ENCODE results near the gene RRP9. TPM values are rescaled to one million over a fixed set of nuclear protein-coding genes. Genes with fewer than 3 reads are reported as not detected.

The RRP9 gene
- total RNA-seq, 1 experiment from 2014 or later, result 49.9 TPM

- ATAC-seq (no peak), DNase-seq (ENCODE audit: low spot score) (no peak)
- TF ChIP-seq KAT7 (CRISPR knock-in tag; IDR thresholded peaks at IDR 0.05; ENCODE audit: borderline replicate concordance) (no peak), MYBL2 (CRISPR knock-in tag; IDR thresholded peaks at IDR 0.05) (no peak), ETV6 (CRISPR knock-in tag; IDR thresholded peaks at IDR 0.05) (no peak), SMAD3 (CRISPR knock-in tag; IDR thresholded peaks at IDR 0.05; ENCODE audit: borderline replicate concordance) (no peak), SMAD4 (CRISPR knock-in tag; IDR thresholded peaks at IDR 0.05) (no peak), CREB1 (CRISPR knock-in tag; IDR thresholded peaks at IDR 0.05) (no peak), NFE2L1 (CRISPR knock-in tag; IDR thresholded peaks at IDR 0.05) (no peak), HMGA2 (CRISPR knock-in tag; IDR thresholded peaks at IDR 0.05) (no peak), TEAD1 (CRISPR knock-in tag; IDR thresholded peaks at IDR 0.05) (no peak)
- TF ChIP-seq, protein P1, sequence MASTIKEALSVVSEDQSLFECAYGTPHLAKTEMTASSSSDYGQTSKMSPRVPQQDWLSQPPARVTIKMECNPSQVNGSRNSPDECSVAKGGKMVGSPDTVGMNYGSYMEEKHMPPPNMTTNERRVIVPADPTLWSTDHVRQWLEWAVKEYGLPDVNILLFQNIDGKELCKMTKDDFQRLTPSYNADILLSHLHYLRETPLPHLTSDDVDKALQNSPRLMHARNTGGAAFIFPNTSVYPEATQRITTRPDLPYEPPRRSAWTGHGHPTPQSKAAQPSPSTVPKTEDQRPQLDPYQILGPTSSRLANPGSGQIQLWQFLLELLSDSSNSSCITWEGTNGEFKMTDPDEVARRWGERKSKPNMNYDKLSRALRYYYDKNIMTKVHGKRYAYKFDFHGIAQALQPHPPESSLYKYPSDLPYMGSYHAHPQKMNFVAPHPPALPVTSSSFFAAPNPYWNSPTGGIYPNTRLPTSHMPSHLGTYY (CRISPR knock-in tag; IDR thresholded peaks at IDR 0.05), result no peak
- TF ChIP-seq, protein P2, sequence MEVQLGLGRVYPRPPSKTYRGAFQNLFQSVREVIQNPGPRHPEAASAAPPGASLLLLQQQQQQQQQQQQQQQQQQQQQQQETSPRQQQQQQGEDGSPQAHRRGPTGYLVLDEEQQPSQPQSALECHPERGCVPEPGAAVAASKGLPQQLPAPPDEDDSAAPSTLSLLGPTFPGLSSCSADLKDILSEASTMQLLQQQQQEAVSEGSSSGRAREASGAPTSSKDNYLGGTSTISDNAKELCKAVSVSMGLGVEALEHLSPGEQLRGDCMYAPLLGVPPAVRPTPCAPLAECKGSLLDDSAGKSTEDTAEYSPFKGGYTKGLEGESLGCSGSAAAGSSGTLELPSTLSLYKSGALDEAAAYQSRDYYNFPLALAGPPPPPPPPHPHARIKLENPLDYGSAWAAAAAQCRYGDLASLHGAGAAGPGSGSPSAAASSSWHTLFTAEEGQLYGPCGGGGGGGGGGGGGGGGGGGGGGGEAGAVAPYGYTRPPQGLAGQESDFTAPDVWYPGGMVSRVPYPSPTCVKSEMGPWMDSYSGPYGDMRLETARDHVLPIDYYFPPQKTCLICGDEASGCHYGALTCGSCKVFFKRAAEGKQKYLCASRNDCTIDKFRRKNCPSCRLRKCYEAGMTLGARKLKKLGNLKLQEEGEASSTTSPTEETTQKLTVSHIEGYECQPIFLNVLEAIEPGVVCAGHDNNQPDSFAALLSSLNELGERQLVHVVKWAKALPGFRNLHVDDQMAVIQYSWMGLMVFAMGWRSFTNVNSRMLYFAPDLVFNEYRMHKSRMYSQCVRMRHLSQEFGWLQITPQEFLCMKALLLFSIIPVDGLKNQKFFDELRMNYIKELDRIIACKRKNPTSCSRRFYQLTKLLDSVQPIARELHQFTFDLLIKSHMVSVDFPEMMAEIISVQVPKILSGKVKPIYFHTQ (CRISPR knock-in tag; IDR thresholded peaks at IDR 0.05), result no peak
- CTCF ChIA-PET, result interaction anchor here (1.2 kb wide), 1 partner anchor 127 kb away, joined by 4 read pairs; no protein-coding TSS in a partner anchor
- POLR2A ChIA-PET, result no interaction called here
- no peak overlapping the region for H3K27ac Mint-ChIP-seq
- peaks cover 28% of the 10 kb centered on the region for H3K27me3 Mint-ChIP-seq (ENCODE audit: low read depth)
- no peaks in the 10 kb centered on the region for H3K36me3 Mint-ChIP-seq
- H3K4me3 Mint-ChIP-seq, result no peak overlapping the region
- H3K9me3 Mint-ChIP-seq, result no peaks in the 10 kb centered on the region
- H3K4me1 Mint-ChIP-seq, result peaks cover 5% of the 10 kb centered on the region; the same call in 1 of the 2 replicates
These were observed 5.1 kb upstream of the RRP9 start for GRCh38 chr3:51946796-51947195.

GRCh38 chr3:51945926-51946705 is 4.4 kb upstream of the RRP9 start:
- Mint-ChIP-seq H3K4me1 (peaks cover 7% of the 10 kb centered on the region), H3K4me3 (no peak overlapping the region), H3K9me3 (no peaks in the 10 kb centered on the region), H3K27ac (no peak overlapping the region), H3K27me3 (ENCODE audit: low read depth) (peaks cover 22% of the 10 kb centered on the region), H3K36me3 (no peaks in the 10 kb centered on the region)
- ATAC-seq (no peak), DNase-seq (ENCODE audit: low spot score) (no peak)
- POLR2A ChIA-PET, result no interaction called here
- CTCF ChIA-PET, result interaction anchor here (0.5 to 1.4 kb wide), 5 partner anchors 8 to 273 kb away, joined by 3 to 4 read pairs (median 3); partner anchors contain the start of genes ABHD14B and ACY1
- TF ChIP-seq, protein P2 (CRISPR knock-in tag; IDR thresholded peaks at IDR 0.05), result no peak

DNA sequence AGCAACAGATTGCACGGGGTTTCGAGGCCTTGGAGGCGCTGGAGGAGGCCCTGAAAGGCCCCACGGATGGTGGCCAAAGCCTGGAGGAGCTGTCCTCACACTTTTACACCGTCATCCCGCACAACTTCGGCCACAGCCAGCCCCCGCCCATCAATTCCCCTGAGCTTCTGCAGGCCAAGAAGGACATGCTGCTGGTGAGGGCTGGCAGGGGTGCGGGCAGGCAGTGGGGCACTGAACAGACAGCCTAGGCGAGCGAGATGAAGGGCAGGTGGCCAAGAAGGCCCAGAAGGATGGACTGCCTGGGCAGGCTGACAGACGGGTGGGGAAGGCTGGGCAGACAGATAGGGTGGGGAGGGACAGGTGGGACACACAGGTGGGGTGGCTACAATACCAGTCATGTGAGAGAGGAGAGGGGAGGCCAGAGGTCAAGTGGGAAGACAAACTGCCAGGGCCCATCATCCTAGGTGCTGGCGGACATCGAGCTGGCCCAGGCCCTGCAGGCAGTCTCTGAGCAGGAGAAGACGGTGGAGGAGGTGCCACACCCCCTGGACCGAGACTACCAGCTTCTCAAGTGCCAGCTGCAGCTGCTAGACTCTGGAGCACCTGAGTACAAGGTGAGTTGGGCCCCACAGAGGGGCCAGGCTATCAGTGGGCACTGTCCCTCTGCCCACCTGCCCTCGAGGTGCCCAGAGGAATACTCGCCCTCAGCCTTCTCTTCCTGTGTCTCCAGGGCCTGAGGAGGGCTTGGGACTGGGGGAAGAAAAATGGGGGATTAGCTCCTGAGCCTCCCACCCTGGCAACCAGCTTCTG is 3.5 kb upstream of the RRP9 start:
- H3K4me3 Mint-ChIP-seq, result no peak overlapping the region
- H3K27ac Mint-ChIP-seq, result no peak overlapping the region
- H3K9me3 Mint-ChIP-seq, result no peaks in the 10 kb centered on the region
- ChIA-PET CTCF (interaction anchor here (0.5 to 1.4 kb wide), 4 partner anchors 8 to 274 kb away, joined by 3 to 4 read pairs (median 3); partner anchors contain the start of genes ABHD14B and ACY1), POLR2A (no interaction called here)
- DNase-seq (ENCODE audit: low spot score) (peak; percentile 7), ATAC-seq (no peak)
- H3K27me3 Mint-ChIP-seq (ENCODE audit: low read depth), result peaks cover 13% of the 10 kb centered on the region
- TF ChIP-seq GABPB1 (CRISPR knock-in tag; IDR thresholded peaks at IDR 0.05) (no peak), SMAD3 (CRISPR knock-in tag; IDR thresholded peaks at IDR 0.05; ENCODE audit: borderline replicate concordance) (no peak), ZNF671 (CRISPR knock-in tag; IDR thresholded peaks at IDR 0.05) (no peak), IRF1 (CRISPR knock-in tag; IDR thresholded peaks at IDR 0.05) (no peak), TEAD4 (CRISPR knock-in tag; IDR thresholded peaks at IDR 0.05) (no peak), MAX (CRISPR knock-in tag; IDR thresholded peaks at IDR 0.05) (no peak)
- TF ChIP-seq, protein P3, sequence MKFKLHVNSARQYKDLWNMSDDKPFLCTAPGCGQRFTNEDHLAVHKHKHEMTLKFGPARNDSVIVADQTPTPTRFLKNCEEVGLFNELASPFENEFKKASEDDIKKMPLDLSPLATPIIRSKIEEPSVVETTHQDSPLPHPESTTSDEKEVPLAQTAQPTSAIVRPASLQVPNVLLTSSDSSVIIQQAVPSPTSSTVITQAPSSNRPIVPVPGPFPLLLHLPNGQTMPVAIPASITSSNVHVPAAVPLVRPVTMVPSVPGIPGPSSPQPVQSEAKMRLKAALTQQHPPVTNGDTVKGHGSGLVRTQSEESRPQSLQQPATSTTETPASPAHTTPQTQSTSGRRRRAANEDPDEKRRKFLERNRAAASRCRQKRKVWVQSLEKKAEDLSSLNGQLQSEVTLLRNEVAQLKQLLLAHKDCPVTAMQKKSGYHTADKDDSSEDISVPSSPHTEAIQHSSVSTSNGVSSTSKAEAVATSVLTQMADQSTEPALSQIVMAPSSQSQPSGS (CRISPR knock-in tag; IDR thresholded peaks at IDR 0.05; ENCODE audit: borderline replicate concordance, low read depth), result no peak
- TF ChIP-seq, protein P4, sequence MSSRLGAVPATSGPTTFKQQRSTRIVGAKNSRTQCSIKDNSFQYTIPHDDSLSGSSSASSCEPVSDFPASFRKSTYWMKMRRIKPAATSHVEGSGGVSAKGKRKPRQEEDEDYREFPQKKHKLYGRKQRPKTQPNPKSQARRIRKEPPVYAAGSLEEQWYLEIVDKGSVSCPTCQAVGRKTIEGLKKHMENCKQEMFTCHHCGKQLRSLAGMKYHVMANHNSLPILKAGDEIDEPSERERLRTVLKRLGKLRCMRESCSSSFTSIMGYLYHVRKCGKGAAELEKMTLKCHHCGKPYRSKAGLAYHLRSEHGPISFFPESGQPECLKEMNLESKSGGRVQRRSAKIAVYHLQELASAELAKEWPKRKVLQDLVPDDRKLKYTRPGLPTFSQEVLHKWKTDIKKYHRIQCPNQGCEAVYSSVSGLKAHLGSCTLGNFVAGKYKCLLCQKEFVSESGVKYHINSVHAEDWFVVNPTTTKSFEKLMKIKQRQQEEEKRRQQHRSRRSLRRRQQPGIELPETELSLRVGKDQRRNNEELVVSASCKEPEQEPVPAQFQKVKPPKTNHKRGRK (CRISPR knock-in tag; IDR thresholded peaks at IDR 0.05; ENCODE audit: borderline replicate concordance), result no peak
- peaks cover 15% of the 10 kb centered on the region for H3K4me1 Mint-ChIP-seq
- peaks cover 4% of the 10 kb centered on the region for H3K36me3 Mint-ChIP-seq

All from WTC11 (cell line).